NB4 (cell line): ENCODE results near the gene AP2A2.

Experiments used
- MAX ChIP-seq: IDR thresholded peaks from 2 replicates; pipeline ENCODE4 v1.6.1; 2011; ENCODE audit warnings: low read depth, low read length
- MYC ChIP-seq: IDR thresholded peaks from 2 replicates; pipeline ENCODE4 v1.6.1; 2011; ENCODE audit warnings: low read depth, low read length
- POLR2A ChIP-seq: IDR thresholded peaks from 2 replicates; pipeline ENCODE4 v1.6.1; 2011; ENCODE audit warnings: mild to moderate bottlenecking; ENCODE audit not compliant: insufficient read length; ENCODE audit errors: extremely low read depth
- TF ChIP-seq, protein P1 (sequence below): IDR thresholded peaks from one replicate; pipeline ENCODE4 v1.5.1; 2012; ENCODE audit warnings: low read depth, low read length

- TF ChIP-seq POLR2A (no peak), MAX (no peak), MYC (no peak)
- TF ChIP-seq, protein P1, sequence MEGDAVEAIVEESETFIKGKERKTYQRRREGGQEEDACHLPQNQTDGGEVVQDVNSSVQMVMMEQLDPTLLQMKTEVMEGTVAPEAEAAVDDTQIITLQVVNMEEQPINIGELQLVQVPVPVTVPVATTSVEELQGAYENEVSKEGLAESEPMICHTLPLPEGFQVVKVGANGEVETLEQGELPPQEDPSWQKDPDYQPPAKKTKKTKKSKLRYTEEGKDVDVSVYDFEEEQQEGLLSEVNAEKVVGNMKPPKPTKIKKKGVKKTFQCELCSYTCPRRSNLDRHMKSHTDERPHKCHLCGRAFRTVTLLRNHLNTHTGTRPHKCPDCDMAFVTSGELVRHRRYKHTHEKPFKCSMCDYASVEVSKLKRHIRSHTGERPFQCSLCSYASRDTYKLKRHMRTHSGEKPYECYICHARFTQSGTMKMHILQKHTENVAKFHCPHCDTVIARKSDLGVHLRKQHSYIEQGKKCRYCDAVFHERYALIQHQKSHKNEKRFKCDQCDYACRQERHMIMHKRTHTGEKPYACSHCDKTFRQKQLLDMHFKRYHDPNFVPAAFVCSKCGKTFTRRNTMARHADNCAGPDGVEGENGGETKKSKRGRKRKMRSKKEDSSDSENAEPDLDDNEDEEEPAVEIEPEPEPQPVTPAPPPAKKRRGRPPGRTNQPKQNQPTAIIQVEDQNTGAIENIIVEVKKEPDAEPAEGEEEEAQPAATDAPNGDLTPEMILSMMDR, result no peak
These were observed 27.8 kb downstream of the AP2A2 start for GRCh38 chr11:953512-953911.
